T-helper 1 cell (primary cell): Measurements from ENCODE around the gene OR11H1.
"Not testable (repeated sequence)": the region's sequence is repeated elsewhere in the genome, so short reads cannot be mapped to it uniquely, and the experiment has no call there.

Experiments
- DNase-seq, 5 donors: peaks; one replicate each; pipeline ENCODE4 v3.0.0-alpha.2; 2012 to 2020
- total RNA-seq, 4 donors: gene quantifications; one replicate each; lab custom pipeline; 2026; lab: John Stamatoyannopoulos, UW

Gene OR11H1
- total RNA-seq, result 0 reads per million in 4 donors

GRCh38 chr22:15527892-15528291 lies at the start of gene OR11H1:
Gene OR11H1 (plus strand): TSS chr22:15528192. CDS start chr22:15528192, 0 bp downstream.
- not testable (repeated sequence) for DNase-seq

GRCh38 chr22:15509967-15510366 lies 18.0 kb upstream of the OR11H1 start:
- DNase-seq, result not testable (repeated sequence)

- not testable (repeated sequence) for DNase-seq
These were observed 12.1 kb upstream of the OR11H1 start for GRCh38 chr22:15515896-15516295.

- DNase-seq, result not testable (repeated sequence)
These were observed 25.8 kb downstream of the OR11H1 start for GRCh38 chr22:15553767-15554166.

- DNase-seq, result not testable (repeated sequence)
These were observed 35.5 kb downstream of the OR11H1 start for GRCh38 chr22:15563461-15563860.

GRCh38 chr22:15565063-15565462 lies 37.1 kb downstream of the OR11H1 start:
- DNase-seq, result not testable (repeated sequence)
